H1 (cell line): ENCODE measurements around the gene ALOX12.

Experiments
- GTF2F1 ChIP-seq: IDR thresholded peaks from 2 replicates; pipeline ENCODE4 v1.6.1; 2012; ENCODE audit warnings: low read depth, low read length, improper control_type of control experiment, borderline replicate concordance
- TF ChIP-seq, protein P1 (sequence below), 3 experiments: IDR thresholded peaks; 1 replicate in 2 of 3; 2 replicates in 1 of 3; pipeline versions ENCODE4 v1.5.1 to v1.6.1; 2011; ENCODE audit warnings: low read length in 3 of 3, mild to moderate bottlenecking in 3 of 3, inconsistent platforms in 2 of 3, low read depth in 1 of 3, moderate library complexity in 1 of 3; ENCODE audit not compliant: insufficient read depth in 1 of 3; ENCODE audit errors: control extremely low read depth in 1 of 3

DNA sequence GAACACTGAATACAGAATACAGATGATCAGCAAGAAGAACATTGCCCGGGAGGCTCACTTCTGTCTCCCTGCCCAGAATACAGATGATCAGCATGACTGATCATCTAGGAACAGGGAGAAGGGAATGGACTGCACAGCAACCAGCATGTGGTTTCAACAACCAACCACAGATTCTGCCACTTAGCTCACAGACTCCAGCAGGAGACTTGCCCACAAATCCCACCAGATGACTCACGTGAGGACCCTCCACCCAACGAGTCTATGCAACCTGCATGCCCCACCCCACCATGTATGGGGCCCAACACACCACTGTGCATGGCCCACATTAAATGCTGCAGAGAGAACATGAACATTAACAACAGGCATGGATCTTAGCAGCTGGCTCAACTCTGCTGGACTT lies 36.1 kb upstream of the ALOX12 start:
- no peak for TF ChIP-seq GTF2F1
- TF ChIP-seq, protein P1, sequence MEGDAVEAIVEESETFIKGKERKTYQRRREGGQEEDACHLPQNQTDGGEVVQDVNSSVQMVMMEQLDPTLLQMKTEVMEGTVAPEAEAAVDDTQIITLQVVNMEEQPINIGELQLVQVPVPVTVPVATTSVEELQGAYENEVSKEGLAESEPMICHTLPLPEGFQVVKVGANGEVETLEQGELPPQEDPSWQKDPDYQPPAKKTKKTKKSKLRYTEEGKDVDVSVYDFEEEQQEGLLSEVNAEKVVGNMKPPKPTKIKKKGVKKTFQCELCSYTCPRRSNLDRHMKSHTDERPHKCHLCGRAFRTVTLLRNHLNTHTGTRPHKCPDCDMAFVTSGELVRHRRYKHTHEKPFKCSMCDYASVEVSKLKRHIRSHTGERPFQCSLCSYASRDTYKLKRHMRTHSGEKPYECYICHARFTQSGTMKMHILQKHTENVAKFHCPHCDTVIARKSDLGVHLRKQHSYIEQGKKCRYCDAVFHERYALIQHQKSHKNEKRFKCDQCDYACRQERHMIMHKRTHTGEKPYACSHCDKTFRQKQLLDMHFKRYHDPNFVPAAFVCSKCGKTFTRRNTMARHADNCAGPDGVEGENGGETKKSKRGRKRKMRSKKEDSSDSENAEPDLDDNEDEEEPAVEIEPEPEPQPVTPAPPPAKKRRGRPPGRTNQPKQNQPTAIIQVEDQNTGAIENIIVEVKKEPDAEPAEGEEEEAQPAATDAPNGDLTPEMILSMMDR (IDR thresholded peaks at IDR 0.05; ENCODE audit: control extremely low read depth in 1 of 3, insufficient read depth in 1 of 3, low read depth in 1 of 3, low read length in 3 of 3) = no peak
